HG03520 (cell line): ENCODE measurements around the gene CHM.
"Not testable (repeated sequence)": the region's sequence is repeated elsewhere in the genome, so short reads cannot be mapped to it uniquely, and the experiment has no call there.

Experiments used
- ATAC-seq: cut with Tn5 transposase; IDR thresholded peaks from one replicate; pipeline ENCODE4 v1.9.1; 2021; ENCODE audit warnings: mild to moderate bottlenecking, moderate library complexity; ENCODE audit not compliant: unreplicated experiment

CHM gene

DNA sequence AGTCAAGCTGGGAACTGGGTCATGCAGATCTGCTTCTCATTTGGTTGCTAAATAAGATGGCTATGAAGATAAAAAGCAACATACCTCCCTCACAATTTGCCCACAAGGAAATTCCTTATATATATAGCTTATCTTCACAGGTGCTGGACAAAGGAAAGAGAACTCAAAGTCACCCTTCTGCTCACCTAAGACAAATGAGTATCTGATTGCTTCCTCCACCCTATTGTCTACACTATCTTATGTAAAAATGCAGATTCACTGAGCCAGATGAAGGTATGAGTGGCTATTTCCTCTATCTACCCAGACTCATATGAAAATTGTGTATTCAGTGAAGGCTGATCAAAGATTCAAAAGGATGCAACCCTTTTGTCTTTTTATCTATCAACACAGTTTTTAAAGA lies 50.8 kb downstream of the CHM start:
- ATAC-seq, result no peak

DNA sequence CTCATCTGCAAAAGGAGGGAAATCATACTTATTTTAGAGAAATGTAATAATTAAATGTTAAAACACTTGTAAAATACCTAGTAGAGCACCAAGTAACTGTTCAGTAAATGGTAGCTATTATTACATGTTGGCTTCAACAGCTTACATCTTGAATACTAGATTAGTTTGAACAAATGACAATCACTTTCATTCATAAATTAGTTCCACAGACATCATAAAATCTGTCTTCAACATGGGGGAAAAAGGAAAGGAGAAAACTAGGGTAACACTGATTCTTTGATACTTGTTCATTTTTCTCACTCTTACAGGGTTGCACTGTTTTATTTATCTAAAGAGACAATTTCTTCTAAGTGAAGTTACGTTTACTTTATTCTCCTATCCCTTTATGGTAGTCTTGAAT lies 51.7 kb downstream of the CHM start:
- ATAC-seq, result no peak

DNA sequence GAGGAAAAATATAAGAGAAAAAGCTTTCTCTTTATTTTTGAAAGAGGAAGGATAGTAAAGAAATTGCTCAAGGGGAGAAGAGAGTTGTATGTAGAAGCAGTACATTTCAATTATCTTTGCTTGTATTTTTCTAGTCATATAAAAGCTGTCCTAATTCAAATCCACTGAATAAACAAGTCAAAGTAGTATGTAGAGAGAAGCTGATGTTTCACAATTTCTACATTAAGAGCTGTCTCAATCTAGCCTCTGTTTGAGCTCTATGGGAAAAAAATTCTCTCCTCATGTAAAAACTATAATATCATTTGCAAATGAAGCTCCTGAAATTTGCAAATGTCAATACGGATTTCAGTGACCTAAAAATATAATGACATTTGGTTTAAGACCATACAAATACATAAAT lies 52.6 kb downstream of the CHM start:
- no peak for ATAC-seq

DNA sequence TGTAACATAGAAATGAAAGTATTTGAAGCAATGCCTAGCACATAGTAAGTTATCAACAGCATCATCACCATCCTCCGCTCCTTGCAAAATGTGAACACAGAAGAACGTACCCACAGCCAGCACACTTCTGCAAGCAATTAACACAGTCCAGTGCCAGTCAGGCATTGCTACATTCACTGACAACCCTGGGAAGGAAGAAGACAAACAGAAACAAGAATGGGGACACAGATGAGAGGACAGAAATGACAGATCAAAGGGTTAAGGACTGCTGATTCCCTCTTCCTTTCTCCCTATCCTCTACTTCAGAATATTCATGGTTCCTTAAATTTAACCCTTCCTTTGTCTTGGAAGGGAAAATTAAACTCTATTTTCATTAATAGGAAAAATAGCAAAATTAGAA lies 53.1 kb downstream of the CHM start:
- ATAC-seq, result no peak

DNA sequence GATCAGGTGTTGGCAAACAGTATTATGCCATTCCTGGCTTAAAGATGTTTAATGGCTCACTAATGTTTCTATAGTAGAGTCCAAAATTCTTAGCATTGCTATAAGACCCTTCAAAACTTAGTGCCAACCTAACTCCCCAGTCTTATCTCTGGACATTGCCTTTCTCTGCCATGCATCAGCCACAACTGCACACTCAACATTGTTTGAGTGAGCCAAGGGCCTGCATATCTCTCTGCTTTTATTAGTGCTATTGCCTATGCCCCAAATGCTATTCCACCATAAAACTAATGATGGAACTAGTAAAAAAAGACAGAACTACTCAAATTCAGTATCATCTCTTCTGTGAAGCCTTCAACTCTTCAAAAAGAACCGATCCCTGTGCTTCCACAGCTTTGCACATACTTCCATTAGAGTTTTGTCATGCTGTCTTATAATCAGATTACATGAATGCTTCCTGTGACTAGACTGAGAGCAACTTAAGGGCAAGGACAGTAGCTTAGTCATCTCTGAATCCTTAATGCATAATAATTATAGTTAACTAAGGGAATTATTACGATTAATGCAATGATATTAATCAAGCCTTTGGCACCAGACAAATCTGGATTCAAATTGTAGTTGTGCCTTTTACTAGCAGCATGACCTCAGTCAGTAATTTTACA lies 53.7 kb downstream of the CHM start:
- ATAC-seq, result no peak

DNA sequence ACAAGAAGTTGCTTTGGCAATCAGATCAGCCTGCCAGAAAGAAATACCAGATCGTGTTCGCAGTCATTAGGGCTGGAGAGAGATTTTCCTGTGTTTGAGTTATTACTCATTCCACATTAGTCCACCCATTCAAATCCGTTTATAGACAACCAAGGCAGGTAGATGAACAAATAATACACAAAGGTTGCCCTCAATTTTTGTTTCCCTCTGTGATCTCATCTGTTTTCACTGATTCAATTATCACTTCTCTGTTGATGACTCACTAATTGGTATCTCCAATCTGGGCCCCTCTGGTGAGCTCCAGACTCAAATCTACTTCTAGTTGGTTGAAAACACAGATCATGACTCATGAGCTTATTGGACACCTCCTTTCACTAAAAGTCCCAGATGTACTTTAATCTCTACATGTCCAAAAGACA lies 54.5 kb downstream of the CHM start:
- no peak for ATAC-seq

DNA sequence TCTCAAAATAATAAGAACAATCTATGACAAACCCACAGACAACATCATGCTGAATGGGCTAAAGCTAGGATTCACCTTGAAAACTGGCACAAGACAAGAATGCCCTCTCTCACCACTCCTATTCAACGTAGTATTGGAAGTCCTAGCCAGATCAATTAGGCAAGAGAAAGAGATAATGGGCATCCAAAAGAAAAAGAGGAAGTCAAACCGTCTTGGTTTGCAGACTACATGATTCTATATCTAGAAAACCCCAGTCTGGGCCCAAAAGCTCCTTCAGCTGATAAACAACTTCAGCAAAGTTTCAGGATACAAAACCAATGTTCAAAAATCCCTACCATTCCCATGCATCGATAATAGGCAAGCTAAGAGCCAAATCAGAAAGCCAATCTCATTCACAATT lies 59.0 kb downstream of the CHM start:
- no peak for ATAC-seq

DNA sequence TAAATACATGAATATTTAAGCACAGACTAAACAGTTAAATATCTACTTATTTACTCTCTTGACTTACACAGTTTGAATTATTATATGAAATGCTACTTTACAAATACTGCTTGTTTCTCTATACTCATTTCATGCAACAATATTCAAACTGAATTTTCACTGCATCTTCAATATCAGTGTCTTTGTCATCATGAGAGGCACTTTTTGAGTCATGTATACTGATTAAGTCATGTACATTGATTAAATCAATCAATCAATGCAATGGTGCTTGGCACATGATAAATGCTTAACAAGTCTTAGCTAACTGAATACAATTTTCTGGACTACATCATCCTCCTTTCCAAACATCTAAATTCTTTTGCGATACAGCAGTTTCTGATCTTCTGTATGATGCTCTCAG lies 67.1 kb downstream of the CHM start:
- ATAC-seq, result no peak

DNA sequence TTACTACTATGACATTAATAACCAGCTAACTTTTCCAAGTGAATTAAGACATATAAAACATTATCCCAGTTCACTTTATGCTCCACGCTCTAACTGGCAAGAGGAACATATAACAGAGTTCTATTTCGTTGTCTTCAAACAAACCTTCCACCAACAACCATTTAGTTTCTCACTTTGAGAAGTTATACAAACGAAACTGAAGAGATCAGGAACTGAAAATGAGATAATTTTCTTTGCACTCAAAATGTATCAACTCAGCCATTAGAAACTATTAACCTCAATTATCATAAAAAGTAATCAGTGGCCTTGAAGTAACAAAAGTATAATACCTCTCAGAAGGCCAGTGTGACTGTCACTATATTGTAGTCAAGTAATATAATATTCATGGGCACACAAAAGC lies 70.1 kb downstream of the CHM start:
- ATAC-seq, result peak; percentile 78

DNA sequence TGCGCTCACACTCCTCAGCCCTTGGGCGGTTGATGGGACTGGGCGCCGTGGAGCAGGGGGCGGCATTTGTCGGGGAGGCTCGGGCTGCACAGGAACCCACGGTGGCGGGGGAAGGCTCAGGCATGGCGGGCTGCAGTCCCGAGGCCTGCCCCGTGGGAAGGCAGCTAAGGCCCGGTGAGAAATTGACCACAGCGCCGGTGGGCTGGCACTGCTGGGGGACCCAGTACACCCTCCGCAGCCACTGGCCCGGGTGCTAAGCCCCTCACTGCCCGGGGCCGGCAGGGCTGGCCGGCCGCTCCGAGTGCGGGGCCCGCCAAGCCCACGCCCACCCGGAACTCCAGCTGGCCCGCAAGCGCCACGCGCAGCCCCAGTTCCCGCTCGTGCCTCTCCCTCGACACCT lies 75.0 kb downstream of the CHM start:
- not testable (repeated sequence) for ATAC-seq

DNA sequence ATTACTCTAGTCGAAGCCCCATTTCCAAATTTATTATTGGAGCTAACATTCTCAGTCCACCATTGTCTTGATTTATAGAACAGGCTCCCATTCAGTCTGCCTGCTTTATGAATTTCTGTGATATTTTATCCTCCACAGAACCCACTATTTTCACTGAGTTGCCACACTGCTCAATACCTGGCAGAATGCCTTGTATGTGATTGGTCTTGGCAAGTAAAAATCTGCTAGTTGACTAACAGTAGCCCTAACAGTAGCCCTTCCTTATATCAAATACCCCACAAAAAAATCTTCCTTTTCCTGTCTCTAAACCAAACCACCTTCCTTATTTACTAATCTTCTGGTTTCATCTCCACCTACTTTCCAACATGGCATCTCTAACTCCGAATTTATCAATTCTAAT lies 82.6 kb downstream of the CHM start:
- ATAC-seq, result no peak

DNA sequence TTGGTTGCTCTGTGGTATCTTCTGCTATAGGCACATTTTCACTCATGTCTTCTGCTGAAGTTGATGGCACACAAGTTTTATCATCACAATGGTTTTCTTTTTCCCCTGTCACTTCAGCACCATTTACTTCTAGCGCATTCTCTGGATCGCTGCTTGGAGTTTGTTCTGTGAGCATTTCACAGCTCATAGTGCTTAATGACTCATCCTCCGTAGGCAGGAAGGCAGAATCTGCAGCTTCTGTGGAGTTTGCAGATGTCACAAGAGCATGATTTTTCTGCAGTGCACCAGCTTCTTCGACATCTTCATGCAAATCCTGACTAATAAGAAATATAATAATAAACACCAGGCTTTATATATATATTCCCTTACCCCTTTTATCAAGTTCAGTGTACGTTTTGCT lies 83.6 kb downstream of the CHM start:
- ATAC-seq, result no peak

DNA sequence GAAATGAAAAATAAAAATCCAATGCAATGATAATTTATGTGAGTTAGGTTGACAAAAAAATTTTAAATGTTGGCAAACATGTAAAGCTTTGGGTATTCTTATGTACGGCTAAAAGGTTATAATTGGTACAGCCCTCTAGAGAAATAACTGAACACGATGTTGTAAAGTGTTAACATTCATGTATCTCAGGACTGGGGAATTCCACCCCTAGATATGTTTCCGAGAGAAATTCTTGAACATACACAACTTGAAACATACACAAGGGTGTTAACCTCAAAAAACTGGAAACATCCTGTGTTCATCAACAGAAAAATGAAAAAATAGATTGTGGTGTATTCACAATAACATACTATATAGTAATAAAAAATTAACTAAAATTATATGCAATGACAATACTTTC lies 91.8 kb downstream of the CHM start:
- ATAC-seq, result no peak

DNA sequence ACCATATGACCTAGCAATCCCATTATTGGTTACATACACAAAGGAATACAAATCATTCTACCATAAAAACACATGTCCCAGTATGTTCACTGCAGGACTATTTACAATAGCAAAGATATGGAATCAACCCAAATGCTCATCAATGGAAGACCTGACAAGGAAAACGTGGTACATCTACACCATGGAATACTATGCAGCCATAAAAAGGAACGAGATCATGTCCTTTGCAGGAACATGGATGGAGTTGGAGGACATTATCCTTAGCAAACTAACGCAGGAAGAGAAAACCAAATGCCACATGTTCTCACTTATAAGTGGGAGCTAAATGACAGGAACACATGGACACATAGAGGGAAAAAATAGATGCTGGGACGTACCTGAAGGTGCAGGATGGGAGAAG lies 102.6 kb downstream of the CHM start:
- not testable (repeated sequence) for ATAC-seq

DNA sequence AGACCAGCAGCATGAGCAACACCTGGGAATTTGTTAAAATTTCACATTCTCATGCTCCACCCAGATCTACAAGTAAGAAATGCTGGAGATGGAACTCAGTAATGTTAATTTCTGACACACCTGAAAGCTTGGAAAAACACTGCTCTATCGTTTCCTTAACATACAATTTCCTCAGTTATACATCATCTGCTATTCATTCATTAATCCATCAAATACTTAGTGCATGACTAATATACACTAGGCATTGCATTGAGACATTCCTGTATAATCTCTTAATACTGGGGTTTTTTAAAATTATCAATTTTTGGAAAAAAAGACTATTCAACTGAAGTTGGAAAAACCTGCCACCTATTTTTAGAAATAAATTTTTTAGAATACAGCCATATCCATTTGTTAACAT lies 106.1 kb downstream of the CHM start:
- no peak for ATAC-seq

DNA sequence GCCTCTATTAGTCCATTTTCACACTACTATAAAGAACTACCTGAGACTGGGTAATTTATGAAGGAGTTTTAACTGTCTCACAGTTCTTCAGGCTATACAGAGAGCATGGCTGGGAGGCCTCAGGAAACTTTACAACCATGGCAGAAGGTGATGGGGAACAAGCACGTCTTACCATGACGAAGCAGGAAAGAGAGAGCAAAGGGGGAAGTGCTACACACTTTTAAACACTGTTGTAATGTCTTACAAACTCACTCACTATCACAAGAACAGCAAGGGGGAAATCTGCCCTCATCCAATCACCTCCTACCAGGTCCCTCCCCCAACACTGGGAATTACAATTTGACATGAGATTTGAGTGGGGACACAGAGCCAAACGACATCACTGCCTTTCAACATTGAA lies 107.4 kb downstream of the CHM start:
- ATAC-seq, result not testable (repeated sequence)

DNA sequence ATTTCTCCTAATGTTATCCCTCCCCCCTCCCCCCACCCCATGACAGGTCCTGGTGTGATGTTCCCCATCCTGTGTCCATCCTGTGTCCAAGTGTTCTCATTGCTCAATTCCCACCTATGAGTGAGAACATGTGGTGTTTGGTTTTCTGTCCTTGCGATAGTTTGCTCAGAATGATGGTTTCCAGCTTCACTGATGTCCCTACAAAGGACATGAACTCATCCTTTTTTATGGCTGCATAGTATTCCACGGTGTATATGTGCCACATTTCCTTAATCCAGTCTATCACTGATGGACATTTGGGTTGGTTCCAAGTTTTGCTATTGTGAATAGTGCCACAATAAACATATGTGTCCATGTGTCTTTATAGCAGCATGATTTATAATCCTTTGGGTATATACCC lies 113.0 kb downstream of the CHM start:
- ATAC-seq, result not testable (repeated sequence)

DNA sequence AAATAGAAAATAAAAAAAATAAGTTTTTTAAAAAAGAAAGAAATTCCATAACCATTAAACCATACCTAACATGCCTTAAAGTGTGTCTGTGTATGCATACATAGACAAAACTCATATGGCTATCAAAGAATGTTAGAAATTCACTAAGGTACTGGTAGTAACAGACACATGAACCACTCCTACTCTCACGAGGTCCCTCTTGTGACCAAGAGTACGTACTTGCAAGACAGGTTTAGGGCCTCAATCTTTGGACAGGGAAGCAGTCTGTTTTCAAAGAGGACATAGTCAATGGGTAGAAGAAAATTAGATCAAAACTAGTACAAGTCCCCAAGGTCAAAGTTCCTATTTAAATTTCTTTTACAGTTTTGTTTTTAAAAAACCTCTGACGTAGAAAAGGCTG lies 117.3 kb downstream of the CHM start:
- no peak for ATAC-seq

DNA sequence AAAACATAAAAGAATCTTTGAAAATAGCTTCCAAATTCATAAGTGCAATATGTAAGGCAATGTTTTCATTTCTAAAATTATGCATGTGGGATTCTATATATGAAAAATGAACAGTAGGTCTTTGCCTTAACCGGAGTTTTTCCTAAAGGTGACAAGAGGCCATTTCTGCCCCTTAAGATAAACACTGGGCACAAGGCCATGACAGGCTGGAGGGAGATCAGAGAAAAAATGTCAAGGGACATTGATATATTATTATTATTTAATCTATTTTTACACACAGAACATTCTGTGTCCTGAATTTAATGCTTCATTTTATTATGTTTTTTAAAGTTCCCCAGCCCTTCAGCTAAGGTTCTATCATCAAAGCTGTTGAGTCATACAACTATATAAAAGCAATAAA lies 118.8 kb downstream of the CHM start:
- no peak for ATAC-seq

DNA sequence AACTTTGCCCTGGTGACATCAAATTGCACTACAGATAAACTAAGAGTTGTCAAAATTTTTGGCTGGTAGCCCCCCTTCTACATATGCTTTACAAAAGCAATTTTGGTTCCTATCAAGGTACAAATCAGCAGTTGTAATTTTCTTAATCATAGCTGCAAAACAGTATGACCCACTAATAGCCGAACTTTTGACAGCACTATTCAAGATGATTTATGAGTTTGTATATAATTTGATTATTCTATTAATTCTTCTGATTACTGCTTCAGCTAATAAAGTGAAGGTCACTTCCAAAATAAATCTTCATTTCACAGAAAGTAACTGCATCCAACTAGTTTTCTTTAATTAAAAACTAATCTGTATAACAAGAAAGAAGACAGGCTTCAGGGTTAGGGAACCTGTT lies 119.6 kb downstream of the CHM start:
- ATAC-seq, result no peak

DNA sequence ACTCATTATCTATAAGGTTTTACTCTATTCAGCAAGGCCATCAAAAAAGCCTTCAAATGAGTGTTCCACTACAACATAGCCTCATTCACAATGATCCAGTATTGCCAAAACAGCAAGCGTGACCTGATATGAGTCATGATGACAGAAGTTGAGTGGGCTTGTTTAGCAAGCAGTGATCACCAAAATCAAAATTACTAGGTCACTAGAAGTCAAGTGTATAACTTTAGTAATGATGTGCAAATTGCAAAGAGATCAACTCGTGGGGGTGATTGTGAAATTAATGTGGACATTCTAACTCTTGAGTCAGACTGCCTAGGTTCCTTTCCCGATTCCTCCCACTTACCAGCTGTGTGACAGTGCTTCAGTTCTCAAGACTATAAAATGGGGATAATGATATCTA lies 124.5 kb downstream of the CHM start:
- no peak for ATAC-seq

DNA sequence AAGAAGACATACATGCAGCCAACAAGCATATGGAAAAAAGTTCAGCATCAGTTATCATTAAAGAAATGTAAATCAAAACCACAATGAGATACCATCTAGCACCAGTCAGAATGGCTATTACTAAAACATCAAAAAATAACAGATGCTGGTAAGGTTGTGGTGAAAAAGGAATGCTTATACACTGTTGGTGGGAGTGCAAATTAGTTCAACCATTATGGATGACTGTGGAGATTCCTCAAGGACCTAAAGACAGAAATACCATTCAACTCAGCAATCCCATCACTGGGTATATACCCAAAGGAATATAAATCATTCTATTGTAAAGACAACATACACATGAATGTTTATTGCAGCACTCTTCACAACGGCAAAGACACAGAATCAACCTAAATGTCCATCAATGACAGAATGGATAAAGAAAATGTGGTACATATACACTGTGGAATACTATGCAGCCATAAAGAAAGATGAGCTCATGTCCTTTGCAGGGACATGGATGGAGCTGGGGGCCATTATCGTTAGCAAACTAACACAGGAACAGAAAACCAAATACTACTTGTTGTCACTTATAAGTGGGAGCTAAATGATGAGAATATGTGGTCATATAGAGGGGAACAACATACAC lies 130.6 kb downstream of the CHM start:
- not testable (repeated sequence) for ATAC-seq

DNA sequence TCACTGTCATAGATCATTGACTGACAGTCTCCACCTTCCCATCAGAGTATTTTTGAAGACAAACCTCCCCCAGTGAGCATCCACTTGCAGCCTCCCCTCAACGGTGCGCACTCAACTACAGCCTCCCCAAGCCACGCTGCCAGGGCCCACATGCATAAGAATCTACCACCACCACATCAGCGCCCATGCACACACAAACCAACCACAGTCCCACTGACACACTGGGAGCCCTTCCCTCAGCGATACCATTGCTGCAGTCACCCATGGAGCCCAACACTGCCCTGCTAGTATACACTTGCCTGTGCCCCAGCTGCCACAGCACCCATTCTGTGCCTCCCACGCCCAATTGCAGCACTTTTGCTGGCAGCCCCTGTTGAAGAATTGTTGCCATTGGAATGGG lies 132.9 kb downstream of the CHM start:
- no peak for ATAC-seq
